ENCODE results near the gene PTCH2.

GRCh38 chr1:44834328-44834727, 8.7 kb downstream of the PTCH2 start:
- TF ChIP-seq, protein P1, sequence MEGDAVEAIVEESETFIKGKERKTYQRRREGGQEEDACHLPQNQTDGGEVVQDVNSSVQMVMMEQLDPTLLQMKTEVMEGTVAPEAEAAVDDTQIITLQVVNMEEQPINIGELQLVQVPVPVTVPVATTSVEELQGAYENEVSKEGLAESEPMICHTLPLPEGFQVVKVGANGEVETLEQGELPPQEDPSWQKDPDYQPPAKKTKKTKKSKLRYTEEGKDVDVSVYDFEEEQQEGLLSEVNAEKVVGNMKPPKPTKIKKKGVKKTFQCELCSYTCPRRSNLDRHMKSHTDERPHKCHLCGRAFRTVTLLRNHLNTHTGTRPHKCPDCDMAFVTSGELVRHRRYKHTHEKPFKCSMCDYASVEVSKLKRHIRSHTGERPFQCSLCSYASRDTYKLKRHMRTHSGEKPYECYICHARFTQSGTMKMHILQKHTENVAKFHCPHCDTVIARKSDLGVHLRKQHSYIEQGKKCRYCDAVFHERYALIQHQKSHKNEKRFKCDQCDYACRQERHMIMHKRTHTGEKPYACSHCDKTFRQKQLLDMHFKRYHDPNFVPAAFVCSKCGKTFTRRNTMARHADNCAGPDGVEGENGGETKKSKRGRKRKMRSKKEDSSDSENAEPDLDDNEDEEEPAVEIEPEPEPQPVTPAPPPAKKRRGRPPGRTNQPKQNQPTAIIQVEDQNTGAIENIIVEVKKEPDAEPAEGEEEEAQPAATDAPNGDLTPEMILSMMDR (IDR thresholded peaks at IDR 0.05; ENCODE audit: borderline replicate concordance, extremely low read depth, low read length, poor library complexity, severe bottlenecking), result no peak
- no peak for TF ChIP-seq EZH2 (IDR thresholded peaks at IDR 0.05; ENCODE audit: borderline replicate concordance, low read depth, low read length, severe bottlenecking)
